Measurements from ENCODE around the gene CRTC2. TPM values are rescaled to one million over a fixed set of nuclear protein-coding genes. Genes with fewer than 3 reads are reported as not detected.

The CRTC2 gene
- total and polyA plus RNA-seq, 4 donors = 17.7 to 48.7 (median 42.6) TPM

GRCh38 chr1:153932156-153933131 is 26.0 kb downstream of the CRTC2 start:
- Histone ChIP-seq H3K9me3 (ENCODE audit: control insufficient read depth in 4 of 4, insufficient read depth in 3 of 4, low read length in 3 of 4) (no peaks in the 10 kb centered on the region), H3K4me3 (no peak overlapping the region), H3K4me1 (ENCODE audit: control insufficient read depth in 5 of 5, insufficient read depth in 5 of 5, low read length in 5 of 5) (peaks cover 0 to 4% (median 0%) of the 10 kb centered on the region in 5 donors), H3K36me3 (ENCODE audit: control insufficient read depth in 4 of 4, insufficient read depth in 4 of 4, low read length in 4 of 4) (peaks cover 15 to 63% (median 39%) of the 10 kb centered on the region in 4 donors), H3K9ac (ENCODE audit: insufficient read depth in 1 of 2, low read length in 2 of 2) (no peak overlapping the region), H3K27me3 (ENCODE audit: control insufficient read depth in 3 of 3, insufficient read depth in 3 of 3, low read length in 2 of 3) (no peaks in the 10 kb centered on the region), H3K27ac (ENCODE audit: low read depth in 1 of 2, low read length in 1 of 2) (no peak overlapping the region)
- TF ChIP-seq, protein P1, sequence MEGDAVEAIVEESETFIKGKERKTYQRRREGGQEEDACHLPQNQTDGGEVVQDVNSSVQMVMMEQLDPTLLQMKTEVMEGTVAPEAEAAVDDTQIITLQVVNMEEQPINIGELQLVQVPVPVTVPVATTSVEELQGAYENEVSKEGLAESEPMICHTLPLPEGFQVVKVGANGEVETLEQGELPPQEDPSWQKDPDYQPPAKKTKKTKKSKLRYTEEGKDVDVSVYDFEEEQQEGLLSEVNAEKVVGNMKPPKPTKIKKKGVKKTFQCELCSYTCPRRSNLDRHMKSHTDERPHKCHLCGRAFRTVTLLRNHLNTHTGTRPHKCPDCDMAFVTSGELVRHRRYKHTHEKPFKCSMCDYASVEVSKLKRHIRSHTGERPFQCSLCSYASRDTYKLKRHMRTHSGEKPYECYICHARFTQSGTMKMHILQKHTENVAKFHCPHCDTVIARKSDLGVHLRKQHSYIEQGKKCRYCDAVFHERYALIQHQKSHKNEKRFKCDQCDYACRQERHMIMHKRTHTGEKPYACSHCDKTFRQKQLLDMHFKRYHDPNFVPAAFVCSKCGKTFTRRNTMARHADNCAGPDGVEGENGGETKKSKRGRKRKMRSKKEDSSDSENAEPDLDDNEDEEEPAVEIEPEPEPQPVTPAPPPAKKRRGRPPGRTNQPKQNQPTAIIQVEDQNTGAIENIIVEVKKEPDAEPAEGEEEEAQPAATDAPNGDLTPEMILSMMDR (IDR thresholded peaks at IDR 0.05; ENCODE audit: control extremely low read depth, extremely low read depth) = no peak
- 96 to 97% methylated on average over 18 of the region's 18 CpGs for WGBS, 2 donors
- no peak for ATAC-seq (ENCODE audit: insufficient read depth, low FRiP score)
- DNase-seq = no peak

DNA sequence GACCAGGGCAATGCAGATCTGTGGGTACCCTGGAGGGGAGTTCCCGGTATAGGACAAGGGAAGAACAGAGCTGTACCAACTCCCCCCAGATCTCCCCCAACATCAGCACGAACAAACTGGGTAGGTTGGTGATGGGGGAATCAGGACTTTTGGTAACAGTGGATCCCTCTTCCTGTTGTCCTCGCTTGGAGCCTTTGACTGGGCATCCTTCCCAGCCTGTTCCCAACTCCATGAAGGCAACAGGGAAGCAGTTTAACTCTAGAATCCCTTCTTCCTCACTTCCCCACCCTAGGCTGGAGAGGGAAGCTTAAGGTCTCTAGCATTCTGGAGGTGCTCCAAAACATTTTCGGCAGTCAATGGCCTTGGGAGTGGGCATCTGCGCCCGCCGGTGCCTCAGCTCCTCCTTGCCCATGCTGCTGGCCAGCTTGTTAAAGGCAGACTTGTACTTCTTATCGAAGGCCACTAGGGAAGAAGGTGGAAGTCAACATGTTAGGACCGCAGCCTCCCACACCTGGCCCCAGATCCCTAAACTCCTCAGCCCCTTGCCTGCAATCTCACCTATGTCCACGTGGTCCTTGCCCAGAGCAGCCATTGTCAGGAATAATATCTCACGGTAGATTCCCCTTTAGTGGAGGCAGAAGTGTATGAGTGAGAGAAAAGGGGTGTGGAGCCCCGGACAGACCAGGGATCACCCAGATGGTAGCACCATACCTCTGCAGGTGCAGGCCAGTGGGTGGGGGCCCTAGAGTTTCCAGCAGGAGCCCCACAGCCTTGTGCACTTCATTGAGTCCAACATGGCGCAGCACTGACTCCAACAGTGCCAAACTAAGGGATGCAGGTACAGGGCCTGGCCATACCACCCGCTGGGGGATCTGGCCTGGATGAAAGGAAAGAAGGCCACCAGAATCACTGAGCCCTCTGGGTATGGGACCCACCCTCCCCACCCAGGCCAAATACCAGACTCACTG is 28.1 kb downstream of the CRTC2 start:
- no peak overlapping the region for H3K27ac ChIP-seq (ENCODE audit: low read depth in 1 of 2, low read length in 1 of 2)
- WGBS, 2 donors = 88 to 91% methylated on average over 13 to 14 of the region's 14 CpGs
- no peak for ATAC-seq (ENCODE audit: insufficient read depth, low FRiP score)
- H3K27me3 ChIP-seq (ENCODE audit: control insufficient read depth in 3 of 3, insufficient read depth in 3 of 3, low read length in 2 of 3) = no peaks in the 10 kb centered on the region
- no peaks in the 10 kb centered on the region for H3K9me3 ChIP-seq (ENCODE audit: control insufficient read depth in 4 of 4, insufficient read depth in 3 of 4, low read length in 3 of 4)
- H3K36me3 ChIP-seq (ENCODE audit: control insufficient read depth in 4 of 4, insufficient read depth in 4 of 4, low read length in 4 of 4) = peaks cover 10 to 45% (median 21%) of the 10 kb centered on the region in 4 donors
- no peak for DNase-seq
- H3K4me1 ChIP-seq (ENCODE audit: control insufficient read depth in 5 of 5, insufficient read depth in 5 of 5, low read length in 5 of 5) = peaks cover 0 to 5% (median 0%) of the 10 kb centered on the region in 5 donors
- no peak overlapping the region for H3K4me3 ChIP-seq
- H3K9ac ChIP-seq (ENCODE audit: insufficient read depth in 1 of 2, low read length in 2 of 2) = no peak overlapping the region
- TF ChIP-seq, protein P1 (IDR thresholded peaks at IDR 0.05; ENCODE audit: control extremely low read depth, extremely low read depth) = no peak

DNA sequence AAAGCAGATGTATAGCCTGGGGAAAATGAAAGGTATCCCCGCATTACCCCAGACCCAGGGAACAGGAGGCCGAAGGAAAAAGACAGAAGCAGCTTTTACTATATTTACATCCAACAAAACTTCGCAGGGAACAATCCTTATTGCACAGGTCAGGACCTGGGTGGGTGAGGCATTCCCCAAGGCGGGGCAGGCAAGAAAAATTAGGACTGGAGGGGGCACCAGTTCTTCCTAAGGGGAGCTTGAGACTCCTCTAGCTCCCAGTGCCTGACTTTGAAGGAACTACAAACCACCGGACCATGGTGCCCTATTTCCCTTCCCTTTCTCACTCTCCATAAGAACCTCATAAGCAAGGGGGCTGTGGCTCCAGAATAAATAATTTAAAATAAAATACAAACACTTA is 29.0 kb downstream of the CRTC2 start:
- no peak overlapping the region for H3K9ac ChIP-seq (ENCODE audit: insufficient read depth in 1 of 2, low read length in 2 of 2)
- no peak for DNase-seq
- H3K27me3 ChIP-seq (ENCODE audit: control insufficient read depth in 3 of 3, insufficient read depth in 3 of 3, low read length in 2 of 3) = no peaks in the 10 kb centered on the region
- H3K9me3 ChIP-seq (ENCODE audit: control insufficient read depth in 4 of 4, insufficient read depth in 3 of 4, low read length in 3 of 4) = no peaks in the 10 kb centered on the region
- 91 to 97% methylated on average over 5 of the region's 5 CpGs for WGBS, 2 donors
- H3K4me3 ChIP-seq = no peak overlapping the region
- ATAC-seq (ENCODE audit: insufficient read depth, low FRiP score) = no peak
- H3K36me3 ChIP-seq (ENCODE audit: control insufficient read depth in 4 of 4, insufficient read depth in 4 of 4, low read length in 4 of 4) = peaks cover 8 to 40% (median 20%) of the 10 kb centered on the region in 4 donors
- H3K4me1 ChIP-seq (ENCODE audit: control insufficient read depth in 5 of 5, insufficient read depth in 5 of 5, low read length in 5 of 5) = peaks cover 0 to 5% (median 0%) of the 10 kb centered on the region in 5 donors
- TF ChIP-seq, protein P1 (IDR thresholded peaks at IDR 0.05; ENCODE audit: control extremely low read depth, extremely low read depth) = no peak
- H3K27ac ChIP-seq (ENCODE audit: low read depth in 1 of 2, low read length in 1 of 2) = peak overlapping the region in 1 of 2 donors; percentile 46

Measured in lung (tissue), 12 donors.